HEK293 (cell line): ENCODE results near the gene LARP1.
A peak's percentile ranks its signal among the peaks of the same experiment; 100 is the strongest.

Experiments
- BCL6B ChIP-seq: fragments of 450-650 bp; formaldehyde crosslinking; IDR thresholded peaks from 2 replicates; pipeline ENCODE4 v1.5.1; 2017; ENCODE audit warnings: missing biosample characterization, missing genetic modification characterization
- HOXA7 ChIP-seq: sonication (generic); formaldehyde crosslinking; IDR thresholded peaks from 2 replicates; pipeline ENCODE4 v1.8.1; 2022; ENCODE audit warnings: missing genetic modification reagents, borderline replicate concordance
- KLF8 ChIP-seq: fragments of 450-650 bp; formaldehyde crosslinking; IDR thresholded peaks from 2 replicates; pipeline ENCODE4 v1.5.1; 2016; ENCODE audit warnings: missing biosample characterization, missing genetic modification characterization
- RBAK ChIP-seq: fragments of 450-650 bp; formaldehyde crosslinking; IDR thresholded peaks from 2 replicates; pipeline ENCODE4 v1.5.1; 2016; ENCODE audit warnings: missing biosample characterization, missing genetic modification characterization
- YY1 ChIP-seq: fragments of 450-650 bp; formaldehyde crosslinking; IDR thresholded peaks from 2 replicates; pipeline ENCODE4 v1.5.1; 2018; ENCODE audit warnings: missing biosample characterization, missing genetic modification characterization
- YY2 ChIP-seq: fragments of 450-650 bp; formaldehyde crosslinking; IDR thresholded peaks from 2 replicates; pipeline ENCODE4 v1.5.1; 2016; ENCODE audit warnings: missing biosample characterization, missing genetic modification characterization
- ZBTB11 ChIP-seq: fragments of 450-650 bp; formaldehyde crosslinking; conservative IDR thresholded peaks from 2 replicates; pipeline ENCODE4 v1.5.1; 2016; ENCODE audit warnings: low read depth, missing biosample characterization, missing genetic modification characterization
- ZBTB49 ChIP-seq: fragments of 450-650 bp; formaldehyde crosslinking; IDR thresholded peaks from 2 replicates; pipeline ENCODE4 v1.5.1; 2016; ENCODE audit warnings: missing biosample characterization, missing genetic modification characterization, low read depth
- ZBTB8A ChIP-seq: fragments of 450-650 bp; formaldehyde crosslinking; IDR thresholded peaks from 2 replicates; pipeline ENCODE4 v1.5.1; 2016; ENCODE audit warnings: missing biosample characterization, missing genetic modification characterization
- ZEB2 ChIP-seq: fragments of 450-650 bp; formaldehyde crosslinking; IDR thresholded peaks from 2 replicates; pipeline ENCODE4 v1.5.1; 2016; ENCODE audit warnings: missing biosample characterization, missing genetic modification characterization
- ZFP41 ChIP-seq: fragments of 450-650 bp; formaldehyde crosslinking; IDR thresholded peaks from 2 replicates; pipeline ENCODE4 v1.5.1; 2016; ENCODE audit warnings: missing biosample characterization, missing genetic modification characterization, borderline replicate concordance
- ZNF10 ChIP-seq: fragments of 450-650 bp; formaldehyde crosslinking; IDR thresholded peaks from 2 replicates; pipeline ENCODE4 v1.5.1; 2017; ENCODE audit warnings: missing biosample characterization, missing genetic modification characterization
- ZNF19 ChIP-seq: fragments of 450-650 bp; formaldehyde crosslinking; IDR thresholded peaks from 2 replicates; pipeline ENCODE4; 2016; ENCODE audit warnings: missing biosample characterization, missing genetic modification characterization, low read depth
- ZNF266 ChIP-seq: fragments of 450-650 bp; formaldehyde crosslinking; IDR thresholded peaks from 2 replicates; pipeline ENCODE4 v1.5.1; 2016; ENCODE audit warnings: missing biosample characterization, missing genetic modification characterization, low read depth
- ZNF350 ChIP-seq: fragments of 450-650 bp; formaldehyde crosslinking; IDR thresholded peaks from 2 replicates; pipeline ENCODE4 v1.5.0; 2017; ENCODE audit warnings: missing biosample characterization, mild to moderate bottlenecking, missing genetic modification characterization
- ZNF416 ChIP-seq: fragments of 450-650 bp; formaldehyde crosslinking; IDR thresholded peaks from 2 replicates; pipeline ENCODE4 v1.5.1; 2016; ENCODE audit warnings: missing biosample characterization, missing genetic modification characterization
- ZNF449 ChIP-seq: fragments of 450-650 bp; formaldehyde crosslinking; IDR thresholded peaks from 2 replicates; pipeline ENCODE4 v1.5.1; 2017; ENCODE audit warnings: missing biosample characterization, mild to moderate bottlenecking, missing genetic modification characterization, moderate library complexity
- ZNF560 ChIP-seq: fragments of 450-650 bp; formaldehyde crosslinking; IDR thresholded peaks from 2 replicates; pipeline ENCODE4 v1.5.1; 2017; ENCODE audit warnings: missing biosample characterization, missing genetic modification characterization, borderline replicate concordance
- ZNF600 ChIP-seq: fragments of 450-650 bp; formaldehyde crosslinking; IDR thresholded peaks from 2 replicates; pipeline ENCODE4 v1.5.1; 2016; ENCODE audit warnings: missing biosample characterization, missing genetic modification characterization
- ZNF623 ChIP-seq: fragments of 450-650 bp; formaldehyde crosslinking; IDR thresholded peaks from 2 replicates; pipeline ENCODE4 v1.5.1; 2016; ENCODE audit warnings: missing biosample characterization, missing genetic modification characterization
- ZNF639 ChIP-seq: fragments of 450-650 bp; formaldehyde crosslinking; IDR thresholded peaks from 2 replicates; pipeline ENCODE4 v1.5.1; 2016; ENCODE audit warnings: missing biosample characterization, missing genetic modification characterization
- ZNF670 ChIP-seq: fragments of 450-650 bp; formaldehyde crosslinking; IDR thresholded peaks from 2 replicates; pipeline ENCODE4 v1.5.1; 2016; ENCODE audit warnings: missing biosample characterization, missing genetic modification characterization, low read depth
- ZNF701 ChIP-seq: fragments of 450-650 bp; formaldehyde crosslinking; IDR thresholded peaks from 2 replicates; pipeline ENCODE4 v1.5.1; 2016; ENCODE audit warnings: missing biosample characterization, missing genetic modification characterization
- ZNF707 ChIP-seq: fragments of 450-650 bp; formaldehyde crosslinking; IDR thresholded peaks from 2 replicates; pipeline ENCODE4 v1.5.1; 2016; ENCODE audit warnings: missing biosample characterization, missing genetic modification characterization
- ZNF76 ChIP-seq: fragments of 450-650 bp; formaldehyde crosslinking; IDR thresholded peaks from 2 replicates; pipeline ENCODE4; 2016; ENCODE audit warnings: low read depth, missing biosample characterization, missing genetic modification characterization, borderline replicate concordance
- ZNF791 ChIP-seq: fragments of 450-650 bp; formaldehyde crosslinking; IDR thresholded peaks from 2 replicates; pipeline ENCODE4 v1.5.1; 2016; ENCODE audit warnings: missing biosample characterization, missing genetic modification characterization
- ZSCAN23 ChIP-seq: fragments of 450-650 bp; formaldehyde crosslinking; IDR thresholded peaks from 2 replicates; pipeline ENCODE4 v1.5.1; 2016; ENCODE audit warnings: missing biosample characterization, missing genetic modification characterization

LARP1 gene

GRCh38 chr5:154756868-154757813, 2.0 kb downstream of the LARP1 start (continued):
- TF ChIP-seq ZBTB11 (tag by site-specific recombination) (peak; percentile 27; the same call in 1 of the 2 replicates), ZFP41 (tag by site-specific recombination) (no peak), ZNF76 (tag by site-specific recombination) (peak; percentile 88), YY2 (tag by site-specific recombination) (no peak), BCL6B (tag by site-specific recombination) (no peak), ZBTB49 (tag by site-specific recombination) (no peak), ZNF560 (tag by site-specific recombination) (no peak), ZEB2 (tag by site-specific recombination) (peak; percentile 41), ZNF639 (tag by site-specific recombination) (no peak), ZNF350 (tag by site-specific recombination) (no peak), KLF8 (tag by site-specific recombination) (peak; percentile 81), ZNF449 (tag by site-specific recombination) (no peak), ZNF266 (no peak), HOXA7 (CRISPR knock-in tag) (no peak), ZSCAN23 (tag by site-specific recombination) (no peak), YY1 (peak; percentile 36; the same call in 1 of the 2 replicates), ZNF707 (tag by site-specific recombination) (no peak), ZNF416 (tag by site-specific recombination) (no peak), ZNF670 (no peak), ZNF19 (no peak), ZNF10 (tag by site-specific recombination) (no peak), RBAK (tag by site-specific recombination) (no peak), ZNF623 (tag by site-specific recombination) (no peak), ZBTB8A (0 out of 2 replicates have a peak, but pooled peaks have one; percentile 5), ZNF600 (peak; percentile 45), ZNF791 (tag by site-specific recombination) (no peak), ZNF701 (tag by site-specific recombination) (no peak)
